Progenitor cell of endocrine pancreas (in vitro differentiated cells): ENCODE data around the gene MTREX. TPM values are rescaled to one million over a fixed set of nuclear protein-coding genes. Genes with fewer than 3 reads are reported as not detected.

Experiments
- DNase-seq: peaks from one replicate; pipeline ENCODE4 v3.0.0; 2021; ENCODE audit warnings: low spot score; ENCODE audit not compliant: unreplicated experiment
- H3K27ac Mint-ChIP-seq: 2 replicates; pipeline ENCODE4 v1.8.0; 2021; ENCODE audit warnings: mild to moderate bottlenecking, moderate library complexity, mixed read lengths
- H3K27me3 Mint-ChIP-seq: 2 replicates; pipeline ENCODE4 v1.8.0; 2021; ENCODE audit warnings: mixed read lengths
- H3K36me3 Mint-ChIP-seq: 2 replicates; pipeline ENCODE4 v1.8.0; 2022; ENCODE audit warnings: mixed read lengths; ENCODE audit not compliant: insufficient read depth
- H3K4me1 Mint-ChIP-seq: 2 replicates; pipeline ENCODE4 v1.8.0; 2021; ENCODE audit warnings: low read depth, mixed read lengths
- H3K4me3 Mint-ChIP-seq: 2 replicates; pipeline ENCODE4 v1.8.0; 2021; ENCODE audit warnings: low read depth, mild to moderate bottlenecking, moderate library complexity, mixed read lengths
- H3K9me3 Mint-ChIP-seq: 2 replicates; pipeline ENCODE4 v1.8.0; 2021; ENCODE audit warnings: low read depth, mixed read lengths
- CTCF ChIP-seq: fragments of 200-600 bp; sonication (generic); IDR thresholded peaks from one replicate; pipeline ENCODE4 v1.5.0; 2021; ENCODE audit warnings: antibody characterized with exemption, mild to moderate bottlenecking; ENCODE audit not compliant: unreplicated experiment
- total RNA-seq: library from RNA; stranded (reverse); gene quantifications from 2 replicates; pipeline ENCODE4 v1.2.1, GENCODE V29; 2021

MTREX gene
- total RNA-seq, 1 donor from 2014 or later, result 75.5 TPM

GRCh38 chr5:55437859-55438206 is 130.0 kb downstream of the MTREX start:
- DNase-seq, result no peak
- H3K9me3 Mint-ChIP-seq, result peaks cover 27% of the 10 kb centered on the region
- H3K36me3 Mint-ChIP-seq, result peaks cover 39% of the 10 kb centered on the region
- peak overlapping the region; percentile 81 for H3K27ac Mint-ChIP-seq
- TF ChIP-seq CTCF, result no peak
- peaks cover 12% of the 10 kb centered on the region for H3K4me1 Mint-ChIP-seq
- no peaks in the 10 kb centered on the region for H3K27me3 Mint-ChIP-seq
- H3K4me3 Mint-ChIP-seq, result no peak overlapping the region

- no peak for TF ChIP-seq CTCF
- no peak for DNase-seq
These were observed 131.2 kb downstream of the MTREX start for GRCh38 chr5:55438998-55439397.

GRCh38 chr5:55440188-55440646 is 132.4 kb downstream of the MTREX start:
- Mint-ChIP-seq H3K4me1 (peaks cover 12% of the 10 kb centered on the region), H3K27ac (no peak overlapping the region), H3K9me3 (peaks cover 13% of the 10 kb centered on the region), H3K4me3 (no peak overlapping the region), H3K36me3 (peaks cover 25% of the 10 kb centered on the region), H3K27me3 (no peaks in the 10 kb centered on the region)
- TF ChIP-seq CTCF, result no peak
- DNase-seq, result no peak

More at GRCh38 chr5:55438998-55439397, 131.2 kb downstream of the MTREX start:
- no peak overlapping the region for H3K4me3 Mint-ChIP-seq
- peaks cover 12% of the 10 kb centered on the region for H3K4me1 Mint-ChIP-seq
- H3K27ac Mint-ChIP-seq, result no peak overlapping the region
- H3K9me3 Mint-ChIP-seq, result peaks cover 25% of the 10 kb centered on the region
- no peaks in the 10 kb centered on the region for H3K27me3 Mint-ChIP-seq
- H3K36me3 Mint-ChIP-seq, result peaks cover 37% of the 10 kb centered on the region

GRCh38 chr5:55441107-55441771 is 133.4 kb downstream of the MTREX start:
- Mint-ChIP-seq H3K9me3 (peaks cover 3% of the 10 kb centered on the region), H3K36me3 (peaks cover 14% of the 10 kb centered on the region), H3K4me1 (peaks cover 16% of the 10 kb centered on the region), H3K27me3 (no peaks in the 10 kb centered on the region), H3K4me3 (no peak overlapping the region), H3K27ac (no peak overlapping the region)
- TF ChIP-seq CTCF, result no peak
- no peak for DNase-seq

- peaks cover 12% of the 10 kb centered on the region for H3K36me3 Mint-ChIP-seq
- no peak for TF ChIP-seq CTCF
- peaks cover 16% of the 10 kb centered on the region for H3K4me1 Mint-ChIP-seq
- no peak for DNase-seq
- no peaks in the 10 kb centered on the region for H3K9me3 Mint-ChIP-seq
- no peaks in the 10 kb centered on the region for H3K27me3 Mint-ChIP-seq
- H3K27ac Mint-ChIP-seq, result no peak overlapping the region
- no peak overlapping the region for H3K4me3 Mint-ChIP-seq
These were observed 134.2 kb downstream of the MTREX start for GRCh38 chr5:55441954-55442353.
